C4-2B (cell line): ENCODE data around the gene DCHS2.

Experiments used
- H3K27ac ChIP-seq: fragments of 450-650 bp; 2 replicates; pipeline ENCODE4 v1.5.1; 2017
- CTCF ChIP-seq: fragments of 450-650 bp; conservative IDR thresholded peaks from 2 replicates; pipeline ENCODE4 v1.5.1; 2017; ENCODE audit warnings: mild to moderate bottlenecking
- ZFX ChIP-seq: fragments of 450-650 bp; IDR thresholded peaks from 2 replicates; pipeline ENCODE4 v1.6.1; 2017

DCHS2 gene

GRCh38 chr4:154308207-154308606, 183.4 kb downstream of the DCHS2 start:
- H3K27ac ChIP-seq = no peak overlapping the region
- no peak for TF ChIP-seq ZFX
- TF ChIP-seq CTCF = no peak

- no peak overlapping the region for H3K27ac ChIP-seq
- TF ChIP-seq ZFX = no peak
- no peak for TF ChIP-seq CTCF
Observed at GRCh38 chr4:154307451-154307850, 184.1 kb downstream of the DCHS2 start.

- no peak overlapping the region for H3K27ac ChIP-seq
- TF ChIP-seq ZFX (no peak), CTCF (no peak)
Observed at GRCh38 chr4:154305616-154306015, 186.0 kb downstream of the DCHS2 start.

GRCh38 chr4:154304679-154305078, 186.9 kb downstream of the DCHS2 start:
- no peak for TF ChIP-seq CTCF
- no peak for TF ChIP-seq ZFX
- no peak overlapping the region for H3K27ac ChIP-seq

- TF ChIP-seq ZFX (no peak), CTCF (no peak)
- H3K27ac ChIP-seq = no peak overlapping the region
Observed at GRCh38 chr4:154294652-154295350, 196.8 kb downstream of the DCHS2 start.

GRCh38 chr4:154293427-154293826, 198.2 kb downstream of the DCHS2 start:
- TF ChIP-seq ZFX (no peak), CTCF (no peak)

GRCh38 chr4:154292589-154292988, 199.0 kb downstream of the DCHS2 start:
- no peak for TF ChIP-seq ZFX
- TF ChIP-seq CTCF = no peak

More at GRCh38 chr4:154293427-154293826, 198.2 kb downstream of the DCHS2 start:
- no peak overlapping the region for H3K27ac ChIP-seq

More at GRCh38 chr4:154292589-154292988, 199.0 kb downstream of the DCHS2 start:
- H3K27ac ChIP-seq = no peak overlapping the region
